Measurements from ENCODE around the gene GRIK5.

GRIK5 gene

GRCh38 chr19:42110658-42111057 lies 40.7 kb upstream of the GRIK5 start:
- Histone ChIP-seq H3K27me3 (ENCODE audit: insufficient read depth, low read length, poor library complexity, severe bottlenecking) (no peaks in the 10 kb centered on the region), H3K4me2 (ENCODE audit: low read depth, low read length, poor library complexity, severe bottlenecking) (no peak overlapping the region), H3K36me3 (ENCODE audit: insufficient read depth, low read length) (no peaks in the 10 kb centered on the region), H3K9me3 (ENCODE audit: insufficient read depth, low read depth, low read length) (no peaks in the 10 kb centered on the region), H3K4me1 (ENCODE audit: insufficient read depth, low read length, poor library complexity, severe bottlenecking) (peaks cover 9% of the 10 kb centered on the region), H2AFZ (ENCODE audit: low read length) (no peak overlapping the region), H4K20me1 (ENCODE audit: insufficient read depth, low read length, poor library complexity, severe bottlenecking) (no peaks in the 10 kb centered on the region), H3K4me3 (ENCODE audit: low read length, poor library complexity, severe bottlenecking) (no peak overlapping the region), H3K9ac (ENCODE audit: low read depth, low read length, poor library complexity, severe bottlenecking) (no peak overlapping the region), H3F3A (ENCODE audit: low read depth) (no peaks in the 10 kb centered on the region), H3K79me2 (ENCODE audit: insufficient read depth, low read length) (no peaks in the 10 kb centered on the region), H3K9me2 (replicated peaks; ENCODE audit: low read depth, low read length) (no peaks in the 10 kb centered on the region)
- TF ChIP-seq EZH2phosphoT487 (IDR thresholded peaks at IDR 0.05; ENCODE audit: borderline replicate concordance) (no peak), CTCF (conservative IDR thresholded peaks at IDR 0.05; ENCODE audit: low read length) (no peak)

GRCh38 chr19:42109896-42110295 lies 39.9 kb upstream of the GRIK5 start:
- H3K9ac ChIP-seq (ENCODE audit: low read depth, low read length, poor library complexity, severe bottlenecking) = no peak overlapping the region

GRCh38 chr19:42108527-42109389 lies 38.8 kb upstream of the GRIK5 start:
- H3K4me3 ChIP-seq (ENCODE audit: low read length, poor library complexity, severe bottlenecking) = no peak overlapping the region
- no peak overlapping the region for H3K4me2 ChIP-seq (ENCODE audit: low read depth, low read length, poor library complexity, severe bottlenecking)
- H3F3A ChIP-seq (ENCODE audit: low read depth) = no peaks in the 10 kb centered on the region
- no peaks in the 10 kb centered on the region for H3K27me3 ChIP-seq (ENCODE audit: insufficient read depth, low read length, poor library complexity, severe bottlenecking)
- peak; percentile 100 for TF ChIP-seq CTCF (conservative IDR thresholded peaks at IDR 0.05; ENCODE audit: low read length)
- TF ChIP-seq EZH2phosphoT487 (IDR thresholded peaks at IDR 0.05; ENCODE audit: borderline replicate concordance) = no peak
- no peaks in the 10 kb centered on the region for H4K20me1 ChIP-seq (ENCODE audit: insufficient read depth, low read length, poor library complexity, severe bottlenecking)
- H3K36me3 ChIP-seq (ENCODE audit: insufficient read depth, low read length) = no peaks in the 10 kb centered on the region
- H3K9me2 ChIP-seq (replicated peaks; ENCODE audit: low read depth, low read length) = no peaks in the 10 kb centered on the region
- peaks cover 4% of the 10 kb centered on the region for H3K4me1 ChIP-seq (ENCODE audit: insufficient read depth, low read length, poor library complexity, severe bottlenecking)
- H3K9me3 ChIP-seq (ENCODE audit: insufficient read depth, low read depth, low read length) = no peaks in the 10 kb centered on the region
- H3K9ac ChIP-seq (ENCODE audit: low read depth, low read length, poor library complexity, severe bottlenecking) = peak overlapping the region; percentile 6
- no peak overlapping the region for H2AFZ ChIP-seq (ENCODE audit: low read length)
- H3K79me2 ChIP-seq (ENCODE audit: insufficient read depth, low read length) = no peaks in the 10 kb centered on the region

More at GRCh38 chr19:42109896-42110295, 39.9 kb upstream of the GRIK5 start:
- H3K79me2 ChIP-seq (ENCODE audit: insufficient read depth, low read length) = no peaks in the 10 kb centered on the region
- no peaks in the 10 kb centered on the region for H3K9me3 ChIP-seq (ENCODE audit: insufficient read depth, low read depth, low read length)
- H3K36me3 ChIP-seq (ENCODE audit: insufficient read depth, low read length) = no peaks in the 10 kb centered on the region
- H3K4me3 ChIP-seq (ENCODE audit: low read length, poor library complexity, severe bottlenecking) = no peak overlapping the region
- H3K9me2 ChIP-seq (replicated peaks; ENCODE audit: low read depth, low read length) = no peaks in the 10 kb centered on the region
- no peaks in the 10 kb centered on the region for H4K20me1 ChIP-seq (ENCODE audit: insufficient read depth, low read length, poor library complexity, severe bottlenecking)
- H2AFZ ChIP-seq (ENCODE audit: low read length) = no peak overlapping the region
- H3K27me3 ChIP-seq (ENCODE audit: insufficient read depth, low read length, poor library complexity, severe bottlenecking) = no peaks in the 10 kb centered on the region
- H3K4me1 ChIP-seq (ENCODE audit: insufficient read depth, low read length, poor library complexity, severe bottlenecking) = peaks cover 9% of the 10 kb centered on the region
- TF ChIP-seq EZH2phosphoT487 (IDR thresholded peaks at IDR 0.05; ENCODE audit: borderline replicate concordance) (no peak), CTCF (conservative IDR thresholded peaks at IDR 0.05; ENCODE audit: low read length) (no peak)
- no peak overlapping the region for H3K4me2 ChIP-seq (ENCODE audit: low read depth, low read length, poor library complexity, severe bottlenecking)
- no peaks in the 10 kb centered on the region for H3F3A ChIP-seq (ENCODE audit: low read depth)
